G401.6 (cell line): ENCODE data around the gene HSPA2.
"Not testable (repeated sequence)": the region's sequence is repeated elsewhere in the genome, so short reads cannot be mapped to it uniquely, and the experiment has no call there.

Experiments used
- FAIRE-seq: peaks from 2 replicates; lab custom pipeline; 2012; peaks lifted over from hg19 to GRCh38; lab: Jason Lieb, UNC

HSPA2 gene

GRCh38 chr14:64562436-64562835 lies 21.9 kb downstream of the HSPA2 start:
- FAIRE-seq, result no peak

DNA sequence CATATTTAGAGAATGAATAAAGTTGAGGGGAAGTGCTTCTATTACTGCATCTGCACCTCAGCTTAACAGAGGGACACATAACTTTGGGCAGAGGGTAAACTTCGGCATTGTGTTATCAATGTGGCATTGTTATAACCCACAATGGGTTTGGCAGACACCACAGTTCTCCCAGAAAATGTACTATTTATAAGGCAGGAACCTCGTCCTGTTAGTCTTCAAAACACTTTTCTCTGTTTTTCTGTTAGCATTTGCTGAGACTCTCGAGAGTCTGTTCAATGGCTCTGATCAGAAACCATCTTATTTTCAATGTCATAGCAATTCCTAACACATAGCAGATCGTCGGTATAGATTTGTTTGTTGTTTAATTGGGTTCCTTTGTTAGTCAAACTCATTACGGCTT lies 23.2 kb downstream of the HSPA2 start:
- no peak for FAIRE-seq

DNA sequence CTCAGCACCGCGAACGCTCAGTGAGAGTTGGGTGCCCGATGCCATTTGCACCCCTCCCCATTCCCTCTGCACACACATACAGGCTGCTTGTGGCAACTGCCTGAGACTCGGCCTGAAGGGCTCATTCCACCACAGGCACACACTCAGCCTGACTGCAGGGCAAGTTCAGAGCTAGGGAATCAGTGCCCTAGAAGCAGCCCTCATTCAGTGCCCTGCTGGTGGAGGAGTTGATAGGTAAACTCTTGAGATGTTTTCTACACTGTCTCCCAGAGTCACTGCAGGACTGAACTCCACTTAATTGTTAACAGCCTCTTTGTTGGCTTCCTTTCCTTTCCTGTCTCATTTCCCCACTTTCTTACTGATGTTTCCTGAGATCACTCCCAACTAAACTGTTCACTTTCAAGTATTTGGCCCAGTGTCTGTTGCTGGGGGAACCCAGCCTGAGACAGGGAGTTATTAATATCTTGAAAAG lies 26.1 kb downstream of the HSPA2 start:
- no peak for FAIRE-seq

DNA sequence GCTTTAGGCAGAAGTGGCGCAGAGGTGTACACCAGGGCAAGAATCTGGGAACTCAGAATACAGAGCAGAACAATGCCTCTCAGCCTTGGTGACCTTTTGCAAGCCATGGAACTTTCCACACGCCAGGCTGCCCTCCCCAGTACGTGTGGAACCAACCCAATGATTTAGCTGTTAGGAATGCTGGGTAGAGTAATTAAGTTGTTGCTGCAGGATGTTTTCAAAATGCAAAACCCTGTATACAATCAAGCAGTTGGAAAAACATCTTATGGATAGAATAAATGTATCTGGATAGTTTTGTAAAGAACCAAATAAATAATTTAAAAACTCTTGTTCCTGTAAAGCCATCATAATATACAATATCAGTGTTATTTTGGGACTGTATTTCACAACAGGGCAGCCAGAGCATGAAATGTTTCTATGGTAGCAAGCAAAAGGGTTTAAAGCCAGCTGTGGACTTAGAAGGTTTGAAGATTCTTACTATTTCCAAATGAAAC lies 28.6 kb downstream of the HSPA2 start:
- FAIRE-seq, result no peak

GRCh38 chr14:64569646-64570045 lies 29.1 kb downstream of the HSPA2 start:
- FAIRE-seq, result not testable (repeated sequence)

GRCh38 chr14:64572386-64573104 lies 32.0 kb downstream of the HSPA2 start:
- FAIRE-seq, result no peak

GRCh38 chr14:64573109-64573508 lies 32.6 kb downstream of the HSPA2 start:
- FAIRE-seq, result no peak

DNA sequence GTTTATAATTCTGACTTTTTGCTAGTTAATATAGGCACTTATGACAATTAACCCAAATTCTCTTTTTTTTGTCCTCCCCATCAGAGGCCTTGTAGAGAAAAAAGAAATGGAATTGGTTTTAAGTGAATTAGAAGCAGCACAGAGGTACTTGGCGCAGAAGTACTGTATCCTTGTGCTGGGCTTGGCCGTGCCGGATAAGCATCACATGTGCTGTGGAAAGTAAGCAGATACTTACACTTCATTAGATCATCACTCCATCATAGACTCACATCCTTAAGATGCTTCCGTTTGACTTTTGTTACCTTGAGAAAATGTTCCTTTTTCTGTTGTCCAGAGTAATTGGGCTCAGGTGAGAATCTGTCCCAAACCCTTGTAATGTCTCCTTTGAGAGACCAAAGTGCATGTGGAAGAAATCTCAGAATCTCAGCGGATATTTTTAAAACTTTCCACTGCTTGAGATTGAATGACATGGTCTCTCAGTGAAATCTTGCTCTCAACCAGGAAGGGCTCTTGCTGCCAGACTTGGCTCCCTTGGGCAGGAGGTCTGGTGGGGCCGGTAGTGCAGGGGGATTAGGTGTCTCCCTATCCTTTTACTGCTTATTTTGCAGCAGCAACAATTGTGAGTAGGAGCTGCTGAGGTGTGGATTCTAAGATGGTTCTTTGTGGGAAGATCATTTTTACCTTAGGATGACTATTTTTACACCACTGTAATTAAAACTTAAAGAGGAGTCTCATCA lies 34.0 kb downstream of the HSPA2 start:
- FAIRE-seq, result no peak

- no peak for FAIRE-seq
These were observed 36.7 kb downstream of the HSPA2 start for GRCh38 chr14:64577211-64577610.

GRCh38 chr14:64580467-64580866 lies 39.9 kb downstream of the HSPA2 start:
- FAIRE-seq, result no peak

DNA sequence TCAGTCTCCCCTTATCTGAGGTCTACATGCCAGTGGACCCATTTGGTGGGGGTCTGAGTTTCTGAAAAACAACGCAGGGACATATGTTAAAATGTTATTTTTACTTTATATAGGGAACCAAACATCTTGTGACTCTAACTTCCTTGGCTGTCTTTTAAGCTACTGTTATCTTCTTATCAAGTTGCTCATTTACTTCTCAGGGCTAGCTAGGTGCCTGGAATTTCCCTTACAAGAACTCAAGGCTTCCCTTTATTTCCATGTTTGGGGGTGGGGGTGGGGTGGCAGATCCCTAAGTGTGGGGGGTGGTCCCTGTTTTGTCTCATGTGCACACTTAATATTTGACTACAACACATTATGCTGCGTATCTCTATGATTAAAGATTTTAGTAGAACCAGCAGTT lies 40.8 kb downstream of the HSPA2 start:
- no peak for FAIRE-seq

DNA sequence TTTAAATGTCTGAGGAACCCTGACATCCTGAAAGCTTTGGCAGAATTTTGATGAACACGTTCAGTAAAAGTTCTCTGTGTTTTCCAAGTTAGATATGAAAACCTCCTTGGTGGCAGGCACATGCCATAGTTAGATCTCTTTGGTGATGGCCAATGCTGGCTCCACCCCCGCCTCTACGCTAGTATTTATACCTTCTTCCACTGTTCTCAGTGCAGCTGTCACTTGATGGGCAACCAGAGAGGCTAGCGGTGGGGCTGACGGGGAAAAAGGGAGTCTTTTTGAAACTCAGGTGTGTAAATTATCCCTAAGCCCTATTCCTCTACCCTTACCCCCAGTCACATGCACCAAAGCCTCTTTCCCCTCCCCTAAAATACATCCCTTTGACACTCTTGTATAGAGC lies 41.3 kb downstream of the HSPA2 start:
- no peak for FAIRE-seq

- no peak for FAIRE-seq
These were observed 43.6 kb downstream of the HSPA2 start for GRCh38 chr14:64584190-64584589.

GRCh38 chr14:64591809-64592208 lies 51.3 kb downstream of the HSPA2 start:
- FAIRE-seq, result no peak
